AG04449 (cell line): ENCODE results near the gene USP40.

Experiments used
- CTCF ChIA-PET: fragments of 350-600 bp; formaldehyde crosslinking; extraction: SDS; loops from one replicate; lab custom pipeline; 2021; ENCODE audit warnings: antibody characterized with exemption; lab: Yijun Ruan, JAX
- POLR2A ChIA-PET: fragments of 400-600, 350-600 bp; formaldehyde crosslinking; extraction: SDS; loops from one replicate; lab custom pipeline; 2020; ENCODE audit warnings: antibody characterized with exemption, inconsistent platforms; lab: Yijun Ruan, JAX
- DNase-seq: peaks from one replicate; pipeline ENCODE4 v3.0.0-alpha.2; 2010; ENCODE audit warnings: low read depth, low spot score
- H3K4me3 ChIP-seq: 2 replicates; pipeline ENCODE4 v1.5.1; 2011; ENCODE audit warnings: low read depth, mild to moderate bottlenecking, control low read depth, low read length
- CTCF ChIP-seq: IDR thresholded peaks from one replicate; pipeline ENCODE4 v1.5.1; 2011; ENCODE audit warnings: mild to moderate bottlenecking, moderate library complexity, low read length, control low read depth, inconsistent platforms; ENCODE audit not compliant: insufficient read depth; ENCODE audit errors: missing control alignments

Gene USP40

DNA sequence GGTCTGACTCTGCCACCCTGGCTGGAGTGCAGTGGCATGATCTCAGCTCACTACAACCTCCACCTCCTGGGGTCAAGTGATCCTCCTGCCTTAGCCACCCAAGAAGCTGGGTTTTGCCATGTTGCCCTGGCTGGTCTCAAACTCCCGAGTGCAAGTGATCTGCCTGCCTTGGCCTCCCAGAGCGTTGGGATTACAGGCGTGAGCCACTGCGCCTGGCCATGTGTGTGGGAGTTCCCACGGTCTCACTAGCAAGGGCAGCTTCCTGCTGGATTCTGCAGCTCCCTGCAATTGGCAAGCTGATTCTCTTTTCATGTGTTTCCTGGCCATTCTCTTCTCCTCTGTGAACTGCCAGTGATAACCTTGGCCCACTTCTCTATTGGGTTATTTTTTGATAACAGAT lies 84.0 kb downstream of the USP40 start:
- no peak for DNase-seq
- H3K4me3 ChIP-seq: no peak overlapping the region
- no peak for TF ChIP-seq CTCF
- CTCF ChIA-PET: interaction anchor here (0.7 to 0.9 kb wide), 2 partner anchors 16 to 19 kb away, joined by 3 read pairs; no protein-coding TSS in a partner anchor
- POLR2A ChIA-PET: no interaction called here

GRCh38 chr2:233481368-233482142 lies 85.0 kb downstream of the USP40 start:
- no peak overlapping the region for H3K4me3 ChIP-seq
- DNase-seq: no peak
- CTCF ChIA-PET: interaction anchor here (0.9 kb wide), 1 partner anchor 20 kb away, joined by 3 read pairs; no protein-coding TSS in a partner anchor
- POLR2A ChIA-PET: no interaction called here
- TF ChIP-seq CTCF: no peak

DNA sequence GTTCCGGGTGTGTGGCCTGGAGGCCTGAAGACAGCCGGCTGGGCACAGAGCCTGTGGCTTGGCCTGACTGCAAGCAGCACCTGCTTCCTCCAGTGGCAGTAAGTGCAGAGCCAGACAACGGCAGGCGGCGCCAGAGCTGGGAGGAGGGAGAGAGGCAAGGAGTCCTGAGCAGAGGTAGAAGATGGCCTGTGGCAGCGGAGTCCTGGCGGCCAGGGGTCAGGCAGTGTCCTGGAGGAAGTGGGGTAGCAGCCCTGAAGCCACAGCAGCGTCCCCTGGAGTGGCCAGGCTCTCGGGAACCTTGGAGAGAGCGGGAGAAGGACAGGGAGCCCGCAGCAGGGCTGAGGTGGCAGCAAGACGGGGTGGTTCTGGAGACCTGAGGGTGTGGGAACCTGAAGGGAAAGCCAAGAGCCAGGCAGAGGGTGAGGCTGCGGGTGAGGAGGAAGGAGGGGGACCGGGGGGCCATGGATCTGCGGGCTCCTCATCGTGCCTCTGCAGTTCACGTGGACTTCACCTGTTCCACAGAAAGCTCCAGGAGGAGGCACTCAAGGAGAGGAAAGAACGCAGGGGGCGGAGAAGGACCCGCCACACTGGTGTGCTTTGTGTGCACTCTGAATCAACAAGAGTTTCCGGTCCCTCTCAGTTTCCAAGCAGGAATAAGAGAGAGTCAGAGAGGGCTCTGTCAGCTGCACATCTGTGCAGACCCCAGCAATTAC lies 85.9 kb downstream of the USP40 start:
- DNase-seq: no peak
- no peak for TF ChIP-seq CTCF
- ChIA-PET CTCF (no interaction called here), POLR2A (no interaction called here)
- no peak overlapping the region for H3K4me3 ChIP-seq

GRCh38 chr2:233479616-233480489 lies 86.7 kb downstream of the USP40 start:
- no peak for TF ChIP-seq CTCF
- DNase-seq: no peak
- no peak overlapping the region for H3K4me3 ChIP-seq
- ChIA-PET CTCF (no interaction called here), POLR2A (no interaction called here)

GRCh38 chr2:233477548-233478433 lies 88.8 kb downstream of the USP40 start:
- no peak for TF ChIP-seq CTCF
- ChIA-PET CTCF (no interaction called here), POLR2A (no interaction called here)
- DNase-seq: no peak
- no peak overlapping the region for H3K4me3 ChIP-seq
